ENCODE data around the gene VKORC1L1. TPM values are rescaled to one million over a fixed set of nuclear protein-coding genes. Genes with fewer than 3 reads are reported as not detected.

The VKORC1L1 gene
- total and polyA plus RNA-seq, 10 of the 15 experiments (the other 5 are each of a cell fraction or from before 2014, with no cell fraction given), result 3.3 to 18.8 (median 12.5) TPM

DNA sequence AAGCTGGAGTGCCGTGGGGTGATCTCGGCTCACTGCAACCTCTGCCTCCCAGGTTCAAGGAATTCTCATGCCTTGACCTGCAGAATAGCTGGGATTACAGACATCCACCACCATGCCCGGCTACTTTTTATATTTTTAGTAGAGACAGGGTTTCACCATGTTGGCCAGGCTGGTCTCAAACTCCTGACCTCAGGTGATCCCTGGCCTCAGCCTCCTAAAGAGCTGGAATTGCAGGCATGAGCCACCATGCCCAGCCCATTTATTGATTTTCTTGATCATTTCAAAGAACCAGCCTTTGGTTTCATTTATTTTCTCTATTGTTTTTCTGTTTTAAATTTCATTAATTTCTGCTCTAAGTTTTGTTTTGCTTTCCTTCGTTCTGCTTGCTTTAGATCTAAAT is 58.8 kb downstream of the VKORC1L1 start:
- no peaks in the 10 kb centered on the region for H3K36me3 ChIP-seq (ENCODE audit: control insufficient read depth in 2 of 2, insufficient read depth in 2 of 2, low read length in 1 of 2)
- 100% methylated on average over 4 of the region's 4 CpGs for WGBS (ENCODE audit: insufficient coverage, insufficient replicate concordance, low lambda C conversion rate, missing lambda C conversion rate)
- H3K27me3 ChIP-seq (replicated peaks in 1 of 2; ENCODE audit: control insufficient read depth in 2 of 2, insufficient read depth in 2 of 2, low read length in 1 of 2), result no peaks in the 10 kb centered on the region
- TF ChIP-seq RBBP5 (conservative IDR thresholded peaks at IDR 0.05) (no peak), ATF7 (IDR thresholded peaks at IDR 0.05; ENCODE audit: low read depth) (no peak), ZBED1 (IDR thresholded peaks at IDR 0.05; ENCODE audit: borderline replicate concordance) (no peak), ETV6 (conservative IDR thresholded peaks at IDR 0.05 in 1 of 2, IDR thresholded peaks at IDR 0.05 in 1 of 2; ENCODE audit: borderline replicate concordance in 1 of 2, low read depth in 1 of 2) (no peak)
- ChIA-PET SMC1A (ENCODE audit: uncharacterized antibody, unreplicated experiment) (no interaction called here), POLR2A (no interaction called here), RAD21 (ENCODE audit: unreplicated experiment) (no interaction called here), CTCF (interaction anchor here (1.0 kb wide), 1 partner anchor 9 kb away, joined by 3 read pairs; no protein-coding TSS in a partner anchor)
- no peak overlapping the region for H3K9ac ChIP-seq (ENCODE audit: control insufficient read depth, insufficient read depth, low read length)
- FAIRE-seq, result no peak
- no peaks in the 10 kb centered on the region for H3K4me1 ChIP-seq (ENCODE audit: control insufficient read depth, insufficient read depth, low read length)
- no peaks in the 10 kb centered on the region for H3K9me3 ChIP-seq (replicated peaks; ENCODE audit: control insufficient read depth, insufficient read depth, low read length)
- peaks cover 11% of the 10 kb centered on the region for H3K79me2 ChIP-seq (ENCODE audit: control insufficient read depth, insufficient read depth, low read length)
- intact Hi-C loops (cut with micrococcal nuclease; ENCODE audit: unreplicated experiment), result no loop called here
- no peak overlapping the region for H3K4me3 ChIP-seq
- BruUV-seq (replicated peaks), result no TSS peak
- no peak for ATAC-seq
- no peak overlapping the region for H3K4me2 ChIP-seq (ENCODE audit: control insufficient read depth, insufficient read depth)
- no peak overlapping the region for H2AFZ ChIP-seq (ENCODE audit: control insufficient read depth, low read depth, low read length)
- in situ Hi-C loops (cut with MboI), result no loop called here
- no peak overlapping the region for H3K27ac ChIP-seq (ENCODE audit: control insufficient read depth, insufficient read depth)
- DNase-seq (ENCODE audit: low read depth, low spot score), result no peak
- H4K20me1 ChIP-seq (ENCODE audit: control insufficient read depth, insufficient read depth), result no peaks in the 10 kb centered on the region

DNA sequence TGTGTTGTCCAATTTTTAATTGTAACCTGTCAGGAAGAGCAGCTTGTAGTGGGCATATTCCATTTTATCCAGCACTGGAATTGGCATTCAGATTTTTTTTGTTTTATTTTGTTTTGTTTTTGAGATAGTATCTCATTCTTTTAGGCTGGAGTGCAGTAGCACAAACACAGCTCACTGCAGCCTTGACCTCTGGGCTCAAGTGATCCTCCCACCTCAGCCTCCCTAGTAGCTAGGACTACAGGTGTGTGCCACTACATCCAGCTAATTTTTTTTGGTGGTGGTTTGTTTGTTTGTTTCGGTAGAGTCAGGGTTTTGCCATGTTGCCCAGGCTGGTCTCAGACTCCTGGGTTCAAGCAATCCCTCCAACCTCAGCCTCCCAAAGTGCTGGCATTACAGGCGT is 64.4 kb downstream of the VKORC1L1 start:
- Histone ChIP-seq H3K27ac (ENCODE audit: control insufficient read depth, insufficient read depth) (no peak overlapping the region), H3K36me3 (ENCODE audit: control insufficient read depth in 2 of 2, insufficient read depth in 2 of 2, low read length in 1 of 2) (peaks cover 0 to 3% of the 10 kb centered on the region in 2 experiments; a peak in 2 of 4 replicates), H2AFZ (ENCODE audit: control insufficient read depth, low read depth, low read length) (no peak overlapping the region), H3K4me2 (ENCODE audit: control insufficient read depth, insufficient read depth) (no peak overlapping the region), H4K20me1 (ENCODE audit: control insufficient read depth, insufficient read depth) (no peaks in the 10 kb centered on the region), H3K27me3 (replicated peaks in 1 of 2; ENCODE audit: control insufficient read depth in 2 of 2, insufficient read depth in 2 of 2, low read length in 1 of 2) (no peaks in the 10 kb centered on the region), H3K9me3 (replicated peaks; ENCODE audit: control insufficient read depth, insufficient read depth, low read length) (no peaks in the 10 kb centered on the region), H3K9ac (ENCODE audit: control insufficient read depth, insufficient read depth, low read length) (no peak overlapping the region), H3K4me1 (ENCODE audit: control insufficient read depth, insufficient read depth, low read length) (no peaks in the 10 kb centered on the region), H3K79me2 (ENCODE audit: control insufficient read depth, insufficient read depth, low read length) (peaks cover 8% of the 10 kb centered on the region), H3K4me3 (no peak overlapping the region)
- no peak for ATAC-seq
- POLR2A ChIA-PET, result no interaction called here
- no TSS peak for BruUV-seq (replicated peaks)
- RAD21 ChIA-PET (ENCODE audit: unreplicated experiment), result no interaction called here
- in situ Hi-C loops (cut with MboI) (no loop called here), intact Hi-C loops (cut with micrococcal nuclease; ENCODE audit: unreplicated experiment) (no loop called here)
- 100% methylated on average over 2 of the region's 2 CpGs for WGBS (ENCODE audit: insufficient coverage, insufficient replicate concordance, low lambda C conversion rate, missing lambda C conversion rate)
- SMC1A ChIA-PET (ENCODE audit: uncharacterized antibody, unreplicated experiment), result interaction anchor here (0.9 kb wide), 1 partner anchor 22 kb away, joined by 3 read pairs; no protein-coding TSS in a partner anchor
- no peak for DNase-seq (ENCODE audit: low read depth, low spot score)
- CTCF ChIA-PET, result no interaction called here
- no peak for FAIRE-seq
- TF ChIP-seq ATF7 (IDR thresholded peaks at IDR 0.05; ENCODE audit: low read depth) (no peak), ETV6 (conservative IDR thresholded peaks at IDR 0.05 in 1 of 2, IDR thresholded peaks at IDR 0.05 in 1 of 2; ENCODE audit: borderline replicate concordance in 1 of 2, low read depth in 1 of 2) (no peak), SUPT20H (IDR thresholded peaks at IDR 0.05; ENCODE audit: borderline replicate concordance, control insufficient read depth, low read depth, low read length) (no peak), ZNF384 (IDR thresholded peaks at IDR 0.05; ENCODE audit: borderline replicate concordance, low read depth, low read length) (no peak), HDGF (IDR thresholded peaks at IDR 0.05) (no peak), ESRRA (IDR thresholded peaks at IDR 0.05; ENCODE audit: low read length) (no peak), CEBPB (IDR thresholded peaks at IDR 0.05; ENCODE audit: borderline replicate concordance in 1 of 2, low read depth in 2 of 2, low read length in 2 of 2) (no peak), TCF12 (IDR thresholded peaks at IDR 0.05; ENCODE audit: low read depth, low read length) (no peak), ZBED1 (IDR thresholded peaks at IDR 0.05; ENCODE audit: borderline replicate concordance) (no peak), FOXK2 (IDR thresholded peaks at IDR 0.05) (no peak), RAD21 (IDR thresholded peaks at IDR 0.05; ENCODE audit: insufficient read depth, low read depth, low read length) (no peak), NFYA (IDR thresholded peaks at IDR 0.05; ENCODE audit: borderline replicate concordance, low read depth, low read length) (no peak), CHD1 (IDR thresholded peaks at IDR 0.05; ENCODE audit: low read depth, low read length) (no peak)
- TF ChIP-seq, protein P1, sequence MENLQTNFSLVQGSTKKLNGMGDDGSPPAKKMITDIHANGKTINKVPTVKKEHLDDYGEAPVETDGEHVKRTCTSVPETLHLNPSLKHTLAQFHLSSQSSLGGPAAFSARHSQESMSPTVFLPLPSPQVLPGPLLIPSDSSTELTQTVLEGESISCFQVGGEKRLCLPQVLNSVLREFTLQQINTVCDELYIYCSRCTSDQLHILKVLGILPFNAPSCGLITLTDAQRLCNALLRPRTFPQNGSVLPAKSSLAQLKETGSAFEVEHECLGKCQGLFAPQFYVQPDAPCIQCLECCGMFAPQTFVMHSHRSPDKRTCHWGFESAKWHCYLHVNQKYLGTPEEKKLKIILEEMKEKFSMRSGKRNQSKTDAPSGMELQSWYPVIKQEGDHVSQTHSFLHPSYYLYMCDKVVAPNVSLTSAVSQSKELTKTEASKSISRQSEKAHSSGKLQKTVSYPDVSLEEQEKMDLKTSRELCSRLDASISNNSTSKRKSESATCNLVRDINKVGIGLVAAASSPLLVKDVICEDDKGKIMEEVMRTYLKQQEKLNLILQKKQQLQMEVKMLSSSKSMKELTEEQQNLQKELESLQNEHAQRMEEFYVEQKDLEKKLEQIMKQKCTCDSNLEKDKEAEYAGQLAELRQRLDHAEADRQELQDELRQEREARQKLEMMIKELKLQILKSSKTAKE (IDR thresholded peaks at IDR 0.05; ENCODE audit: low read depth, poor library complexity, severe bottlenecking), result no peak
- TF ChIP-seq, protein P2, sequence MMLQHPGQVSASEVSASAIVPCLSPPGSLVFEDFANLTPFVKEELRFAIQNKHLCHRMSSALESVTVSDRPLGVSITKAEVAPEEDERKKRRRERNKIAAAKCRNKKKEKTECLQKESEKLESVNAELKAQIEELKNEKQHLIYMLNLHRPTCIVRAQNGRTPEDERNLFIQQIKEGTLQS (IDR thresholded peaks at IDR 0.05; ENCODE audit: borderline replicate concordance, extremely low read depth, low read depth, low read length), result no peak
